ENCODE results near the gene TTC23L. TPM values are rescaled to one million over a fixed set of nuclear protein-coding genes. Genes with fewer than 3 reads are reported as not detected.

The TTC23L gene, protein sequence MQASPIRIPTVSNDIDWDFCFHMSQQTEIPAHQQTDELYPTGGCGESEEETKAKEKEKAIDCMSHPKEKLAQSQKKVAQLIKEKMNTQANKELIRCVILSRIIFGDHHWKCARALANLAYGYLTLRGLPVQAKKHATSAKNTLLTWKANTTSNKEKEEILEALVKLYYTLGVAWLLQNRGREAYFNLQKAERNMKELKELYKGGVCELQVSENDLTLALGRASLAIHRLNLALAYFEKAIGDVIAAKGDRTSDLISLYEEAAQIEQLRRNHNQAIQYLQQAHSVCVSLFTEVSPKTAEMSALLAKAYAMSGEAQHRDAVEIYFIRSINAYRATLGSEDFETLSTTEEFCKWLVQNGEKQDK
- not detected in 2 replicates for total RNA-seq

DNA sequence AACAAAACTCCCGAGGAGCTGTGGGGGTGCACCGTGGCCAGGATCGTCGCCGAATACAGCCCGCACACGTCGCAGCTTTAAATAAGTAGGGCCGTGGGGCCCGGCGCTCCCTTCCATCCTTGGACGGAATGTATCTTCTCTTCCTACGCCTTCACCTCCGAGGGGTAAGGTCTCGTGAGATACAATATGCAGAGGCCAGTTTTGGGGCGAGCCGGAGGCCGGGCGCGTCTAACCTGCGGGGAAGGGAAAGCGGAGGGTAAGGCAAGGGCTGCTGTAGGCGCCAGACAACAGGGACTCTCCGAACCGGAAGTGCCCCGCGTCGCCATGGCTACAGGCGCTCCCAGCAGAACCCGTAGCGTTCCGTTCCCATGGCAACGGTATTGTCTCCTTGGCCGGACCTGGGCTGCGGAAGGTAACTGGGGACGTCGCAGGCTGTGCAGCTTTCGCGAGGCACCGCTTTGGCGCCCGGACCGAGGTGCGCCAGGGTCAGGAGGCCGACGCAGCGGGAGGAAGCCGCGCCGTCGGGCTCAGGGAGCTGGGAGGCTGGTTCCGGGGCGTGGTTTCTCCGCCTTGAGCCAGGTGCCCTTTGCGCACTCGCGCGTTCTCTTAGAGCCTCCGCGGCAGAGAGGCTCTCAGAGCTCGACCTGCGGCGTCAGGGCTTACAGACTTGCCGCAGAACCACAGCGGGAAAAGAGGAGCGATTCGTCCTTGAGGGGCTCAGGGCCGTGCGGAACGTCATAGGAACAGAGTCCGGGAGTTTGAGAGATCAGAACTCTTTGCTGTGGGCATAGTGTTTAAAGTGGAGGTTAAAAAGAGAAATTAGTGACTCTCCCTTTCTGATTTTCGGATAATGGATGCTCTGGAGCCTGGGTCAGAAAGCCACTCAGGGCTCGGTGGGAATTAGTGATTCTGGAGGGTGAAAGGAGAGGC lies at the start of gene TTC23L:
TSS of gene TTC23L (plus strand) at position 380 of the 930 bp plus-strand sequence. CDS start 1,508 bp downstream, outside the sequence.
- peak within 1 kb of the TSS; percentile 93 for H3K4me3 Mint-ChIP-seq
- H3K27me3 Mint-ChIP-seq (ENCODE audit: insufficient read depth) = peaks cover 11% of the 10 kb centered on the region
- peak within 1 kb of the TSS; percentile 81 for H3K27ac Mint-ChIP-seq
- intact Hi-C loops (cut with micrococcal nuclease) = loop anchor here (1.0 to 10.0 kb wide), 8 partner anchors 76 to 1399 kb away; partner anchors contain the start of genes AMACR, BRIX1, DNAJC21 and RAD1
- peaks cover 15% of the 10 kb centered on the region for H3K4me1 Mint-ChIP-seq (ENCODE audit: low read depth)
- H3K9me3 Mint-ChIP-seq = no peaks in the 10 kb centered on the region
- peak; percentile 88 for DNase-seq (ENCODE audit: low spot score)
- no peaks in the 10 kb centered on the region for H3K36me3 Mint-ChIP-seq (ENCODE audit: low read depth)

DNA sequence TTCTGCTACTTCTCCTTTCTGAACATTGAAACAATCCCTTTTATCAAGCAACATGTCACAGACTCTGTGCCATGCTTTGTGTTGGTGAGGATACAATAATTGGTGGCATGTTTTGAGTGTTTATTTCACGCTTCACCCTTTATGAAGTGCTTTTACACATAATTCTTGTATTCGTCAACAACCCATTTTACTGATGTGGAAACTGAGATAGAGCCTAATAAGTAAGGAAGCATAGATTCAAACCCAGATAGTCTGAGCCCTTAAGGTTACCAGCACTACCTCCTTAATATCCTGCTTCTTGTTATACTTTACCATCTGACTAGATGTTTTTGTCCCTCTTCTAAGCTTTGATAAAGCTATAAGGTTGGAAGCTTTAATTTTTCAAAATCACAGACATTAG lies 49.3 kb upstream of the TTC23L start:
- peaks cover 5% of the 10 kb centered on the region for H3K9me3 Mint-ChIP-seq
- no peaks in the 10 kb centered on the region for H3K27me3 Mint-ChIP-seq (ENCODE audit: insufficient read depth)
- no peak for DNase-seq (ENCODE audit: low spot score)
- no peak overlapping the region for H3K4me3 Mint-ChIP-seq
- H3K36me3 Mint-ChIP-seq (ENCODE audit: low read depth) = no peaks in the 10 kb centered on the region
- no peak overlapping the region for H3K27ac Mint-ChIP-seq
- intact Hi-C loops (cut with micrococcal nuclease) = no loop called here
- H3K4me1 Mint-ChIP-seq (ENCODE audit: low read depth) = no peaks in the 10 kb centered on the region

DNA sequence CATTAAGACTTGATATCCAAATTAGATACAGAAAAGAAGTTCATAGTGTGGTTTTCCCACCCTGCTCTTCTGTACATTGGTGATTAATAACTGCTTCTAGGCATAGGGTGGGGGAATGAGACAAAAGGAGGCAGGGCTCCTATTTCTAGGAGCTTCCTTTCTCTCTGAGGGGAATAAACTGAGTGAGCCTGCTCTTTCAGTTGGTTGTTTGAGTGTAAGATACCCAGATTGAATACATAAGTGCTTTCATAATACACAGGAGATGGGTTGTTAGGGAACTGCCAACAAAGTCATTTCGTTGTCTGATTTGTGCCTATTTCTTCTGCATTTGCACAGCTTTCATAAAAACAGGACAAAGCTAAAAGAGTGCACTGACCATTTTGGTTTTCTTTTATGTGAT lies 48.9 kb upstream of the TTC23L start:
- intact Hi-C loops (cut with micrococcal nuclease) = no loop called here
- no peak for DNase-seq (ENCODE audit: low spot score)
- H3K4me1 Mint-ChIP-seq (ENCODE audit: low read depth) = no peaks in the 10 kb centered on the region
- H3K27ac Mint-ChIP-seq = no peak overlapping the region
- peaks cover 5% of the 10 kb centered on the region for H3K9me3 Mint-ChIP-seq
- no peaks in the 10 kb centered on the region for H3K27me3 Mint-ChIP-seq (ENCODE audit: insufficient read depth)
- H3K4me3 Mint-ChIP-seq = no peak overlapping the region
- no peaks in the 10 kb centered on the region for H3K36me3 Mint-ChIP-seq (ENCODE audit: low read depth)

DNA sequence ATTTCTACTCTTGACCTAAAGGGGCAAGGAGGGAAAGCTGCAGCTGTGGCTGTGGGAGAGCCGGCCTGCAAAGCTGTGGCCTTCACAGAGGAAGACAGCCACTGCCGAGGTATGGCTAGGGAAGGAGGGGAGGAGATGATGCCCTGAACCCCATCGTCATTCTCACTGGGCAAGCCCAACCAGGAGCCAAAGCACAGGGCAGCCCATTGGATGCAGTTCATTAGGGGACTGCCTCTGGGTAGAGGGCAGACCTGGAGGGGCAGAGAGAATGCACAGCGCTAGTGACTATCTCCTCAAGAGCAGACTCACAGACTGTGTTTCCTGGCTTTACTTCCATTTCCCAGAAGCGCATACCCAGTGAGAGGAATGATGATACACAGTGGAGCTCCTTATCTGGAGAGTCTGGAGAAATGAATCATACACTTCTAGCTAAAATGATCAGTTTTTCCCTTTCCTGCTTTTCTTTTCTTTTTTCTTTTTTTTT lies 47.2 kb upstream of the TTC23L start:
- intact Hi-C loops (cut with micrococcal nuclease) = no loop called here
- Mint-ChIP-seq H3K36me3 (ENCODE audit: low read depth) (no peaks in the 10 kb centered on the region), H3K4me3 (no peak overlapping the region), H3K9me3 (peaks cover 5% of the 10 kb centered on the region), H3K4me1 (ENCODE audit: low read depth) (no peaks in the 10 kb centered on the region), H3K27me3 (ENCODE audit: insufficient read depth) (no peaks in the 10 kb centered on the region), H3K27ac (no peak overlapping the region)
- DNase-seq (ENCODE audit: low spot score) = no peak

DNA sequence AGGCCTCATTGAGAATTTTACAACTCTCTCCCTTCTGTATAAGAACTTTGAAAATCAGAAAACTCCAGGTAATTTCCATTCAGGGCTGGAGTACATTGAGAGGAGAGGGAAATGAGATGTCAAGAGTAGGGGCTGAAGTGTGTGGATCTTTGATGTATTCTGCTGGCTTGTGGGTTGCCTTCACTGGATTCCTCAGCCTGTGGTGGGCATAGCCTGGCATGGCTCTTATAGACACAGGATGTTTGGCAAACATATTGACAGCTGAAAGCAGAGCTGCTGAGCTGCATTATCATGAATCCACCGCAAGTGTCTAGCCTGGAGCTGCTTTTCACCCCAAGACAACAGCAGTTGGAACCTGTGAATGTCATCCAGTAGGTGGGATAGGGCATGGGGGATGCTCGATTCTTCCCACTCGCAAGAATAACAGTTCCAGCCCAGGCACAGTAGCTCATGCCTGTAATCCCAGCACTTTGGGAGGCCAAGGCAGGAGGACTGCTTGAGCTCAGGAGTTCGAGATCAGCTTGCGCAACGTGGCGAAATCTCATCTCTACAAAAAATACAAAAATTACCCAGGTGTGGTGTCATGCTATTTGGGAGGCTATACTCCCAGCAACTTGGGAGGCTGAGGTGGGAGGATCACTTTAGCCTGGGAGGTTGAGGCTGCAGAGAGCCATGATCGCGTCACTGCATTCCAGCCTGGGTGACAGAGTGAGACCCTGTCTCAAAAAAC lies 36.0 kb upstream of the TTC23L start:
- Mint-ChIP-seq H3K4me1 (ENCODE audit: low read depth) (no peaks in the 10 kb centered on the region), H3K36me3 (ENCODE audit: low read depth) (no peaks in the 10 kb centered on the region), H3K27me3 (ENCODE audit: insufficient read depth) (no peaks in the 10 kb centered on the region), H3K4me3 (no peak overlapping the region), H3K9me3 (no peaks in the 10 kb centered on the region), H3K27ac (no peak overlapping the region)
- DNase-seq (ENCODE audit: low spot score) = no peak
- intact Hi-C loops (cut with micrococcal nuclease) = no loop called here

DNA sequence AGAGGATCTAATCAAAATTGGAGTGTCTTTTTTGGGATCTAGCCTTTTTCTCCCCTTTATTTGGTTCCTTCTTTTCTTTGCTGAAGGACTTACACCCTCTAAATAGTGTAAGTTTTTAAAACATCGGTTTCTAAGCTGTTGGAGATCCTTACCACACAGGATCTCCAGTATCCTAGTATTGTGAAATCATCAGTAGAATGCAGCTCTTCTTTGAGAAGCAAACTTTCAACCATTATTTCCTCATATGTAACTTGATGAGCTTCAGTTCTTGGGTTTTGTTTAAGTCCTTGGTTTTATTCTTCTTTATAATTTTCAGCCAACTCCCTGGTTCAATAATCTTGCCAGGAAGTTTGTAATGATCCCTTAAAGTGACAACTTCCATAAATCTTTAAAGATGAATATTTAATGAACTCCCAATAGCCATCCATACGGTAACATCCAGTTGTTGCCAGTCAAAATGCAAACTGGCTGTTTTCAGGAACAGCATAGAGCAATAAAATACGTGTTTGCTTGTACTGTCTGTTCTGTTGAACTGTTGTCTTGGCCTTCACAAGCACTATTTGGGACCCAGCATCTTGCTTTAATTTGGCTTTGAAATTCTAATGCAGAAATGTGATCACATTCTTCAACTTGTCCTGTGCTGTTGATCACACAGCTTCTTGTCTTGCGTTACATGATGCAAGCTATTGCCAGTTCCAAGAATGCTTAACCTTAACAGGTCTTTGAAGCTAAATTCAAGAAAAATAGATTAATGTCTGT lies 34.8 kb upstream of the TTC23L start:
- Mint-ChIP-seq H3K4me1 (ENCODE audit: low read depth) (no peaks in the 10 kb centered on the region), H3K27me3 (ENCODE audit: insufficient read depth) (no peaks in the 10 kb centered on the region), H3K36me3 (ENCODE audit: low read depth) (no peaks in the 10 kb centered on the region), H3K9me3 (no peaks in the 10 kb centered on the region), H3K4me3 (no peak overlapping the region), H3K27ac (no peak overlapping the region)
- intact Hi-C loops (cut with micrococcal nuclease) = no loop called here
- no peak for DNase-seq (ENCODE audit: low spot score)

DNA sequence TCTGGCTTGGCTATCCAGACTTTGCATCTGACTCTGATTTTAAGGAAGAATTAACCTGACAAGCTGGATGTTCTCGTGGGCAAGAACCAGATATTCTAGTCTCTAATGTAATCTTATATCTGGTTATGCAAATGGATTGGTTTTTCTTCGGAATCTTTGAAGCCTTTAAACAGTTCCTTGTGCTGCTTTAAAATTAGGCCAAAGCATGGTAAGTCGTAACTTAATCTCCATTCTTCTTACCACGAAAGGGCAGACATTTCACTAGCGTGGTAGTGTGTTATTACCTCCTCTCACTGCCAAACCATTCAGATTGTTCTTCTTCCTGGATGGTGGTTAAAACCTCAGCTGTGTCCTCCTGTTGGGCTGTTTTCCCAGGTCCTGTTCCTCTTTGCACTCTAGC lies 34.1 kb upstream of the TTC23L start:
- H3K9me3 Mint-ChIP-seq = no peaks in the 10 kb centered on the region
- DNase-seq (ENCODE audit: low spot score) = no peak
- no peak overlapping the region for H3K27ac Mint-ChIP-seq
- no peak overlapping the region for H3K4me3 Mint-ChIP-seq
- H3K4me1 Mint-ChIP-seq (ENCODE audit: low read depth) = no peaks in the 10 kb centered on the region
- intact Hi-C loops (cut with micrococcal nuclease) = no loop called here
- H3K36me3 Mint-ChIP-seq (ENCODE audit: low read depth) = no peaks in the 10 kb centered on the region
- H3K27me3 Mint-ChIP-seq (ENCODE audit: insufficient read depth) = no peaks in the 10 kb centered on the region

DNA sequence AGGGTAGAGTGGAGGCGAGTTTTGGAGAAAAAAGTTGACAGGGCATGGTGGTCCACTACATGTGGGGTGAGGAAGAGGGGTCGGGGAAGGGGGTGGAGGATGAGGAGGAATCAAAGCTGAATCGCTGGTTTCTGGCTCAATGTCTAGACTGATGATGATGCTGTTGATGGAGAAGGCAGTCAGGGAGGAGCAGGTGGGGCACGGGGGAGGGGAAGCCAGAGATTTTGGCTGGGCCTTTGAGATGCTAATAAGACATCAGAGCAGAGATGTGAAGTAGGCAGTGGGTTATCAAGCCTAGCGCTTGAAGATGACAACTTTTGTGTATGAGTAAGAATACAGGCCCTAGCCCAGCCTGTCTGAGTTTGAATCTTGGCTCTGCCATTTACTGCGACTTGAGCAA lies 32.4 kb upstream of the TTC23L start:
- Mint-ChIP-seq H3K27ac (no peak overlapping the region), H3K36me3 (ENCODE audit: low read depth) (no peaks in the 10 kb centered on the region), H3K27me3 (ENCODE audit: insufficient read depth) (no peaks in the 10 kb centered on the region), H3K4me3 (no peak overlapping the region), H3K4me1 (ENCODE audit: low read depth) (no peaks in the 10 kb centered on the region), H3K9me3 (no peaks in the 10 kb centered on the region)
- intact Hi-C loops (cut with micrococcal nuclease) = no loop called here
- DNase-seq (ENCODE audit: low spot score) = no peak

DNA sequence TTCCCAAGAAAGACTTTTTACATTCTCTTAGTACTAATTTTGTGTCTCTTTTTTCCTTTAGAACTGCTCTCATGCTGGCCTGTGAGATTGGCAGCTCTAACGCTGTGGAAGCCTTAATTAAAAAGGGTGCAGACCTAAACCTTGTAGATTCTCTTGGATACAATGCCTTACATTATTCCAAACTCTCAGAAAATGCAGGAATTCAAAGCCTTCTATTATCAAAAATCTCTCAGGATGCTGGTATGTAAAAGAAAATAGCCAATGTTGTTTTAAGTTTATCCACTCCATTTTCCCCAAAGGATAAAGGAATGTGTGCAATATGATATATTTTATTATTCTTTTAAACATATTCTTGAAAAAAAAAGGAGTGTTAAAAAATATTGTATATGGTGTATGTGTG lies 27.3 kb upstream of the TTC23L start:
- intact Hi-C loops (cut with micrococcal nuclease) = no loop called here
- Mint-ChIP-seq H3K36me3 (ENCODE audit: low read depth) (no peaks in the 10 kb centered on the region), H3K4me1 (ENCODE audit: low read depth) (no peaks in the 10 kb centered on the region), H3K9me3 (no peaks in the 10 kb centered on the region), H3K27me3 (ENCODE audit: insufficient read depth) (no peaks in the 10 kb centered on the region), H3K4me3 (no peak overlapping the region), H3K27ac (no peak overlapping the region)
- DNase-seq (ENCODE audit: low spot score) = no peak

DNA sequence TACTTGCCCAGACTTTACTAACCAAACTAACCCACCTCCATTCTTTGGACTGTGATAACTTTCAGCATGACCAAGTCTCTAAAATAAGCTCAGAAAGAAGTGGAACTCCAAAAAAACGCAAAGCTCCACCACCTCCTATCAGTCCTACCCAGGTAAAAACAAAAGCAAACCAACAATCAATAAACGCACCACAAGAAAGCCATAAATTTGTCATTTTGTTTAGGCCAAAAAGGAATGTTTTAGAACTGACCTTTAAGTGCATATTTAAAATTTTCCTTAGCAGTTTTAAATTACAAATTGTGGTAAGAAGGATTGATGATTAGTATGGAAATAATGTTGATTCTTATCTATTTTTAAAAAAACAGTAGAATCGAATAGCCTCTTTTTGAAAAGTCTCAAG lies 25.5 kb upstream of the TTC23L start:
- Mint-ChIP-seq H3K27ac (no peak overlapping the region), H3K27me3 (ENCODE audit: insufficient read depth) (peaks cover under 1% of the 10 kb centered on the region), H3K36me3 (ENCODE audit: low read depth) (no peaks in the 10 kb centered on the region), H3K4me3 (no peak overlapping the region), H3K4me1 (ENCODE audit: low read depth) (no peaks in the 10 kb centered on the region), H3K9me3 (no peaks in the 10 kb centered on the region)
- intact Hi-C loops (cut with micrococcal nuclease) = no loop called here
- DNase-seq (ENCODE audit: low spot score) = no peak

DNA sequence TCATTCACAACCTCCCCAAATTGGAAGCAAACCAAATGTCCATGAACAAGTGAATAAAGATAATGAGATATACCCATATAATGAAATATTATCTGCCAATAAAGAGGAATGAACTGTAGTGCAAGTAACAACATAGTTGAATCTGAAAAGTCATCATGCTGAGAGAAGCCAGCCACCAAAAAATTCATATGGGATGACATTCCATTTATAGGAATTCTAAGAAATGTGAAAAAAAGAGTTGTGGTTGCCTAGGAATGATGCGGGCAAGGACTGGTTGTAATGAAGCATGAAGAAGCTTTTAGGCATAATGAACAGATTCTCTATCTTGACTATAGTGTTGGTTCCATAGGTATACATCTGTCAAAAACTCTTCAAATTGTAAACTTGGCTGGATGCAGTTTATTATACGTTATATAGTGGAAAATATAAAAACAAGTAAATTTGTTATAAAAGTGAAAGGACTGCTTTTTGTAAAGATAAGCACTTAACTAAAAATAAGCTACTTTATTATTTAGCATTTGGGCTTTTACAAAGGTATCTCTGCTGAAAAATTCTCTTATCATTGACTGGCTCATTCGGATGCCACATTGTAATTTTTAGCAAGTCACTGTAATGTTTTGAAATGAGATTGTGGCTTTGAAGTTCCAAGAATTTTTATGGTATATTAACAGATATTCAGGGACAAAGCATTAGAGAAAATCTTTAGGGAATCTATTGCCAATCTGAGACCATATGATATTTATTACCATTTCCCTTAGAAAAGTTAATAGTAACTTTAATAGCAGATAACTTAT lies 21.2 kb upstream of the TTC23L start:
- intact Hi-C loops (cut with micrococcal nuclease) = no loop called here
- Mint-ChIP-seq H3K27me3 (ENCODE audit: insufficient read depth) (peaks cover 3% of the 10 kb centered on the region), H3K27ac (no peak overlapping the region), H3K36me3 (ENCODE audit: low read depth) (no peaks in the 10 kb centered on the region), H3K4me1 (ENCODE audit: low read depth) (no peaks in the 10 kb centered on the region), H3K4me3 (no peak overlapping the region), H3K9me3 (no peaks in the 10 kb centered on the region)
- DNase-seq (ENCODE audit: low spot score) = no peak
